ENCODE data around the gene TBC1D2.
"Not testable (repeated sequence)": the region's sequence is repeated elsewhere in the genome, so short reads cannot be mapped to it uniquely, and the experiment has no call there.

TBC1D2 gene

DNA sequence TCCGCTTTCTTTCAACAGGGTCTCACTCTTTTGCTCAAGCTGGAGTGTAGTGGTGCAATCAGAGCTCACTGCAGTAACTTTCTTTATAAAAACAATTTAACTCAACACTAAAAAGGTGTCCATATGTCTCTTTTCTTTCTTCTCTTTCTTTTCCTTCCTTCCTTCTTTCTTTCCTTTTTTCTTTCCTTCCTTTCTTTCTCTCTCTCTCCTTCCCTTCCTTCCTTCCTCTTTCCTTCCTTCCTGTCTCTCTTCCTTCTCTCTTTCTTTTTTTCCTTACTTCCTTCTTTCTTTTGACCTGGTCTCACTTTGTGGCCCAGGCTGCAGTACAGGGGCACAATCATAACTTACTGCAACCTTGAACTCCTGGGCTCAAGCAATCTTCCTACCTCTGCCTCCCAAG lies 25.8 kb upstream of the TBC1D2 start:
- H3K36me3 ChIP-seq (ENCODE audit: insufficient read depth, low read length), result no peaks in the 10 kb centered on the region
- TF ChIP-seq EZH2 (IDR thresholded peaks at IDR 0.05) (no peak), FOXP2 (optimal IDR thresholded peaks at IDR 0.05; ENCODE audit: control extremely low read depth, extremely low read length, insufficient read depth) (no peak), POLR2AphosphoS5 (IDR thresholded peaks at IDR 0.05; ENCODE audit: borderline replicate concordance, low read depth, low read length) (no peak)
- DNase-seq (ENCODE audit: low read depth, low spot score), result no peak
- no peak overlapping the region for H3K9ac ChIP-seq (ENCODE audit: insufficient read length)
- H3K27ac ChIP-seq, result no peak overlapping the region
- no peak overlapping the region for H3K4me3 ChIP-seq
- H3K9me3 ChIP-seq (ENCODE audit: low read depth, low read length), result no peaks in the 10 kb centered on the region

DNA sequence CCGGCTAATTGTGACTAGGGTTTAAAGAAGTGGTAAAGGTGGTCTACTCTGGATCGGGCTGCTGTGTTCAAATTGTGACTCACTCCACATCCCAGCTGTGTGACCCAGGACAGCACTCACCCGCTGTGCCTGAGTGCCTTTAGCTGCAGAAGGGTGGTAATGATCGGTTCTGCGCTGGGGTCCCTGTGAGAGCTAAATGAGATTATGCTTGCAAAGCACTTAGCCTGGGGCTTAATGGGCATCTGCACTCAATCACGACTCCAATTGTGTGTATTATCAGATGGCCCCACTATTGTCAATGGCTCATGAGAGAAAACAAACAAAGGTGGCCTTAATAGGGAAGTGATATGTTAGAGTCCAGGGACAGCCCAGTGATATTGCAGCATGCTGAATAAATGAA lies 25.1 kb upstream of the TBC1D2 start:
- Histone ChIP-seq H3K9ac (ENCODE audit: insufficient read length) (no peak overlapping the region), H3K4me3 (no peak overlapping the region), H3K27ac (no peak overlapping the region), H3K36me3 (ENCODE audit: insufficient read depth, low read length) (no peaks in the 10 kb centered on the region), H3K9me3 (ENCODE audit: low read depth, low read length) (no peaks in the 10 kb centered on the region)
- TF ChIP-seq FOXP2 (optimal IDR thresholded peaks at IDR 0.05; ENCODE audit: control extremely low read depth, extremely low read length, insufficient read depth), result no peak
- TF ChIP-seq EZH2 (IDR thresholded peaks at IDR 0.05), result no peak
- no peak for DNase-seq (ENCODE audit: low read depth, low spot score)

DNA sequence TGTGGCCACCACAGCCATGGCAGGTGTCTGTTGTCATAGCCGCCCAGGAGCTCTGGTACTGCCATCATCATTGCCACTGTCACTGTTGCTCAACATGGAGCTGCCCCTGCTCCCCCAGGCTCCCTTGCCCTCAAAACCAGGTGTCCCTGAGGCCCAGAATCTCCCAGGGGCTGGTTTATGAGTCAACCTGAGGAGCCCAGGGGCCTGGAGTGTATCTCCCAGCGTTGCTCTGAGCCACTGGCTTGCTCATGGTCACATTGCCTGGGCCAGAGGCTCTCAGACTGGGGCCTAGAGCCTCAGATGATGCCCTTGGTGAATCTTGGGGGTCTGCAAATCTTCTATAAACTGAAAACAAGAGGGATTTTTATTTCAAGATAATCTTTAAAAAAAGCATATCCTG lies 24.7 kb upstream of the TBC1D2 start:
- Histone ChIP-seq H3K9me3 (ENCODE audit: low read depth, low read length) (no peaks in the 10 kb centered on the region), H3K4me3 (no peak overlapping the region), H3K27ac (no peak overlapping the region), H3K36me3 (ENCODE audit: insufficient read depth, low read length) (no peaks in the 10 kb centered on the region), H3K9ac (ENCODE audit: insufficient read length) (no peak overlapping the region)
- TF ChIP-seq FOXP2 (optimal IDR thresholded peaks at IDR 0.05; ENCODE audit: control extremely low read depth, extremely low read length, insufficient read depth) (no peak), EZH2 (IDR thresholded peaks at IDR 0.05) (no peak), POLR2AphosphoS5 (IDR thresholded peaks at IDR 0.05; ENCODE audit: borderline replicate concordance, low read depth, low read length) (no peak)
- no peak for DNase-seq (ENCODE audit: low read depth, low spot score)

DNA sequence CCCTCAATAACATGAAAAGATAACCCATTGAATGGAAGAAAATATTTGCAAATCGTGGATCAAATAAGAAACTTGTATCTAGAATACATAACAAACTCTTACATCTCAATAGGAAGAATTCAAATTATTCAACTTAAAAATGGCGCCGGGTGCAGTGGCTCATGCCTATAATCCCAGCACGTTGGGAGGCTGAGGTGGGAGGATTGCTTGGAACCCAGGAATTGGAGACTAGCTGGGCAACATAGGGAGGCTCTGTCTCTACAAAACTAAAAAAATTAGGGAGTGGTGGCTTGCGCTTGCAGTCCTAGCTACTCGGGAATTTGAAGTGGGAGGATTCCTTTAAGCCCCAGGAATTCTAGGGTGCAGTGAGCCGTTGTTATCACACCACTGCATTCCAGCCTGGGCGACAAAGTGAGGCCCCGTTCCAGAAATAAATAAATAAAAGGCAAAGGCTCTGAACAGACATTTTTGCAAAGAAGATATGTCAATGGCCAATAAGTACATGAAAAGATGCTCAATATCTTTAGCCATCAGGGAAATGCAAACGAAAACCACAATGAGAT lies 21.5 kb upstream of the TBC1D2 start:
- Histone ChIP-seq H3K4me3 (no peak overlapping the region), H3K27ac (no peak overlapping the region), H3K36me3 (ENCODE audit: insufficient read depth, low read length) (no peaks in the 10 kb centered on the region), H3K9me3 (ENCODE audit: low read depth, low read length) (no peaks in the 10 kb centered on the region), H3K9ac (ENCODE audit: insufficient read length) (no peak overlapping the region)
- TF ChIP-seq EZH2 (IDR thresholded peaks at IDR 0.05) (no peak), POLR2AphosphoS5 (IDR thresholded peaks at IDR 0.05; ENCODE audit: borderline replicate concordance, low read depth, low read length) (no peak), FOXP2 (optimal IDR thresholded peaks at IDR 0.05; ENCODE audit: control extremely low read depth, extremely low read length, insufficient read depth) (no peak)
- no peak for DNase-seq (ENCODE audit: low read depth, low spot score)

DNA sequence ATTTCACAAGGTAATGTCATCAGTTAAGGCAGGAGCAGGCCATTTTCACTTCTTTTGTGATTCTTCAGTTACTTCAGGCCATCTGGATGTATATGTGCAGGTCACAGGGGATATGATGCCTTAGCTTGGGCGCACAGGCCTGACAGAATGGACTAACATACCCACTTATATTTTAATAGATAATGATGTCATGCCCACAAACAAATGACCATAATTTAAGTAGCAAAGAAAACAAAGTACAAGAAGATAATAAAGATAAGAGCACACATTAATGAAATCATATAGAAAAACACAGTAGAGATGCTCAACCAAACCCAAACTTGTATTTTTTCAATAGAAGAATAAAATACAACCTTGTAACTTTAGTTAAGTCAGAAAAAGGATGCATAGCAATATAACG lies 19.7 kb upstream of the TBC1D2 start:
- no peak for DNase-seq (ENCODE audit: low read depth, low spot score)
- Histone ChIP-seq H3K9ac (ENCODE audit: insufficient read length) (no peak overlapping the region), H3K36me3 (ENCODE audit: insufficient read depth, low read length) (no peaks in the 10 kb centered on the region), H3K9me3 (ENCODE audit: low read depth, low read length) (no peaks in the 10 kb centered on the region), H3K4me3 (no peak overlapping the region), H3K27ac (no peak overlapping the region)
- TF ChIP-seq POLR2AphosphoS5 (IDR thresholded peaks at IDR 0.05; ENCODE audit: borderline replicate concordance, low read depth, low read length), result no peak
- TF ChIP-seq FOXP2 (optimal IDR thresholded peaks at IDR 0.05; ENCODE audit: control extremely low read depth, extremely low read length, insufficient read depth), result no peak
- no peak for TF ChIP-seq EZH2 (IDR thresholded peaks at IDR 0.05)

DNA sequence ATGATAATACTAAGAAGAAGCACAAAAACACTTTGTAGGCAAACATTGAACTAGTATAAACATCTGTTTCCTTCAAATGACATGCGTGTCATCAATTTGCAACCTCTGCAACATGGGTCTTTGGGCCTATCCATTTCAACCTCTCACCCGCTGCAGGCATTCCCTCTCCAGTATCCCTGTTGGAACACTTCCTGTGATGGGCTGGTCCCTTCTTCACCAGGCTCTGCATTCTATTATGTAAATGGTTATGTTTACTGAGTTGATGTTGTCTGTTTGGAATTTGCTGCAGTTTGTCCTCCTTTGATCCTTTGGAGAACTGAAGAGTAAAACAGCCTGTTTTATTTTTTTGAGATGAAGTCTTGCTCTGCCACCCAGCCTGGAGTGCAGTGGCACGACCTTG lies 16.6 kb upstream of the TBC1D2 start:
- no peak overlapping the region for H3K27ac ChIP-seq
- H3K4me3 ChIP-seq, result no peak overlapping the region
- H3K9ac ChIP-seq (ENCODE audit: insufficient read length), result no peak overlapping the region
- no peak for DNase-seq (ENCODE audit: low read depth, low spot score)
- TF ChIP-seq FOXP2 (optimal IDR thresholded peaks at IDR 0.05; ENCODE audit: control extremely low read depth, extremely low read length, insufficient read depth) (no peak), EZH2 (IDR thresholded peaks at IDR 0.05) (no peak), POLR2AphosphoS5 (IDR thresholded peaks at IDR 0.05; ENCODE audit: borderline replicate concordance, low read depth, low read length) (no peak)
- H3K36me3 ChIP-seq (ENCODE audit: insufficient read depth, low read length), result no peaks in the 10 kb centered on the region
- H3K9me3 ChIP-seq (ENCODE audit: low read depth, low read length), result no peaks in the 10 kb centered on the region

DNA sequence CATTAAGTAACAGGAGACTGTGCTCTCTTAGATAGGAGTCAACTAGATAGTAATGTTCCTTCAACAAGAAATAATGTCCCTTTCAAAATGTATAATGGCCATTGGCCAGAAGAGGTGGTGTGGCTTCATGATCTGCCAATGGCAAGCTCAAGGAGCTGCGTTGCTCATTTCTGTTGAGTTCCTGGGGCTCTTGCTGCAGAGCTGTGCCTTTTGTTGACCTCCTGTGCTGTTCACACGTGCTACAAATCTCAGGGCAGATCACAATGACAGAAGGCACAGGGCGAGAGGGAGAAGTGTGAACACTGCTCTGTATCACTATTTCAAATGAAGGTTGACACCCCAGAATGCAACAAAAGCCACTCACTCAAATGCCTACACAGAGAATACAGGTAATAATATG lies 16.0 kb upstream of the TBC1D2 start:
- Histone ChIP-seq H3K9me3 (ENCODE audit: low read depth, low read length) (no peaks in the 10 kb centered on the region), H3K36me3 (ENCODE audit: insufficient read depth, low read length) (no peaks in the 10 kb centered on the region), H3K27ac (no peak overlapping the region), H3K9ac (ENCODE audit: insufficient read length) (no peak overlapping the region), H3K4me3 (no peak overlapping the region)
- TF ChIP-seq FOXP2 (optimal IDR thresholded peaks at IDR 0.05; ENCODE audit: control extremely low read depth, extremely low read length, insufficient read depth), result no peak
- no peak for DNase-seq (ENCODE audit: low read depth, low spot score)

DNA sequence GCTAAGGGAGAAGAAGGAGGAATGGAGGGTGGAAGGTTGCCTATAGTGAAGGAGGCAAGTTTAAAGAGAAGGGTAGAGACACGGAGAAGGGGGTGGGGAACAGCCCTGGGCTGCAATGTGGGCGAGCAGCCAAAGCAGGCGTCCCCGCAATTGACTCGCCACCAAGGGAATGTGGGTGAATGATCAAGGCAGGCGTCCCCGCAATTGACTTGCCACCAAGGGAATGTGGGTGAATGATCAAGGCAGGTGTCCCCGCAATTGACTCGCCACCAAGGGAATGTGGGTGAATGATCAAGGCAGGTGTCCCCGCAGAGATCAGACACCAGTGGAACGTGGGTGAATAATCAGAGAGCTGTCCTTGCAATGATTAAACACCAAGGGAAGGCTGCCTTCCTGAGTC lies 14.8 kb upstream of the TBC1D2 start:
- not testable (repeated sequence) for H3K27ac ChIP-seq

DNA sequence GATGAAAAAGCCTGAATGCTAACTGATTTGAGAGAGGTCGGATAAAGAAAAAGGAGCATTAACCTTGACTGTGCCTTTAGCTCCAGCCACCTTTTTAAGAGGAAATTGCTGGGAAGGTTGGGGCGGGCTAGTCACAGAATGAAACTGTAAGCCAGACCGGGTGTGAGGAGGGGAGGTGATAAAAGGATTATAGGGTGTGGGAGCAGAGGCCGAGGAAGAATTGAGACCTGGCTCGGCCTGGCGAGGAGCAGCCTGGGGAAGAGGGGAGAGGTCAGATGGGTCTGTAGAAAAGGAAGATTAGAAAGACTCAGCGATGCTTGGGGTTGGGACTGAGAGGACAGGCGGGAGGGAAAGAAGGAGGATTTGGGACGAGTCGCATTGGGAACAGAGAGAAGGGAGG lies 14.2 kb upstream of the TBC1D2 start:
- H3K36me3 ChIP-seq (ENCODE audit: insufficient read depth, low read length); DNase-seq (ENCODE audit: low read depth, low spot score); H3K9ac ChIP-seq (ENCODE audit: insufficient read length); H3K27ac ChIP-seq; H3K4me3 ChIP-seq; H3K9me3 ChIP-seq (ENCODE audit: low read depth, low read length): not testable (repeated sequence)

More for the DNA sequence above, 14.8 kb upstream of the TBC1D2 start:
- not testable (repeated sequence) for H3K9ac ChIP-seq (ENCODE audit: insufficient read length); H3K9me3 ChIP-seq (ENCODE audit: low read depth, low read length); H3K36me3 ChIP-seq (ENCODE audit: insufficient read depth, low read length); H3K4me3 ChIP-seq; DNase-seq (ENCODE audit: low read depth, low spot score)

DNA sequence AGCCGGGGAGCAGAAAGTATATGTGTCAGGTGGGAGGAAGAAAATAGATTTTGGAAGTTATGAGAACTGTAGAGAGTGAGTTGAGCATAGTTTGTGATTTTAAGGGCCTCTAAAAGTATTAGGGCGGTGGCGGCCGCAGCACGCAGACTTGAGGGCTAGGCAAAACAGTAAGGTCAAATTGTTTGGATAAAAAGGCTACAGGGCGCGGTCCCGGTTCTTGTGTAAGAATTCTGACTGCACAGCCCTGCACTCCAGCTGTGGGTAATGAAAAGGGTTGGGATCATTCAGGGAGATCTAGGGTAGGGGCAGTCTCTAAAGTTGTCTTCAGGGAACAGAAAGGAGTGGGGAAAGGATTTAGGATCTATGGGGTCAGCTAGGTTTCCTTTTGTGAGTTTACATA lies 12.1 kb upstream of the TBC1D2 start:
- not testable (repeated sequence) for DNase-seq (ENCODE audit: low read depth, low spot score); H3K9me3 ChIP-seq (ENCODE audit: low read depth, low read length); H3K4me3 ChIP-seq; H3K9ac ChIP-seq (ENCODE audit: insufficient read length); H3K36me3 ChIP-seq (ENCODE audit: insufficient read depth, low read length); H3K27ac ChIP-seq

Measured in SK-N-MC (cell line).